Activated CD4-positive, alpha-beta T cell treated with anti-CD3 and anti-CD28 coated beads, Interleukin-2, amount 50 U/mL, for 24 hours (primary cell): Measurements from ENCODE around the gene NPRL2.

Experiments
- DNase-seq, 2 donors: peaks; one replicate each; pipeline ENCODE4 v3.0.0-alpha.2; 2020; ENCODE audit warnings: low read depth in 1 of 2, low spot score in 1 of 2

Gene NPRL2

GRCh38 chr3:50350527-50351322, at the start of gene NPRL2, which contains the start of gene CYB561D2:
NPRL2 (minus strand) TSS chr3:50350775; CDS start chr3:50350652, 123 bp downstream.
CYB561D2 (plus strand) TSS chr3:50350862; CDS start chr3:50351434, 572 bp downstream.
- DNase-seq = peak; percentile 98

GRCh38 chr3:50396502-50396901, 45.9 kb upstream of the NPRL2 start:
- no peak for DNase-seq

- DNase-seq = no peak
These were observed 44.7 kb upstream of the NPRL2 start for GRCh38 chr3:50395070-50395860.

DNA sequence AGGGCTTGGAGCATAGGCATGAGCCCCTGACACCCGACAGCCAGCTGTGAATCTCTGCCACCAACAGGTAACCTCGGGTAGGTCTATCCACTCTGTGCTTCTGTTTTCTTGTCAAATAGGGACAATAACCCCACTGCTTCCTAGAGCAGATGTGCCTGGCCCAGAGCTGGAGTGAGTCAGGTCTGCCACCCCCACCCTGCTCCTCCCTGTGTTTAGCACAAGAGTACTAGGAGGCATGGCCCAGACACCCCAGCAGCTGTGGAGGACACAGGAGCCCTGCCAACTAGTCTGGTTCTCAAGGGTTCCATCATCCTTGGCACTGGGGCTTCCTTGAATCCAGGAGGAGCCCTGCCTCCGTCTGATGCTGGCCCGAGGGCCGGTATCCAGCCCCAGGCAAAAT, 42.5 kb upstream of the NPRL2 start:
- DNase-seq = no peak

DNA sequence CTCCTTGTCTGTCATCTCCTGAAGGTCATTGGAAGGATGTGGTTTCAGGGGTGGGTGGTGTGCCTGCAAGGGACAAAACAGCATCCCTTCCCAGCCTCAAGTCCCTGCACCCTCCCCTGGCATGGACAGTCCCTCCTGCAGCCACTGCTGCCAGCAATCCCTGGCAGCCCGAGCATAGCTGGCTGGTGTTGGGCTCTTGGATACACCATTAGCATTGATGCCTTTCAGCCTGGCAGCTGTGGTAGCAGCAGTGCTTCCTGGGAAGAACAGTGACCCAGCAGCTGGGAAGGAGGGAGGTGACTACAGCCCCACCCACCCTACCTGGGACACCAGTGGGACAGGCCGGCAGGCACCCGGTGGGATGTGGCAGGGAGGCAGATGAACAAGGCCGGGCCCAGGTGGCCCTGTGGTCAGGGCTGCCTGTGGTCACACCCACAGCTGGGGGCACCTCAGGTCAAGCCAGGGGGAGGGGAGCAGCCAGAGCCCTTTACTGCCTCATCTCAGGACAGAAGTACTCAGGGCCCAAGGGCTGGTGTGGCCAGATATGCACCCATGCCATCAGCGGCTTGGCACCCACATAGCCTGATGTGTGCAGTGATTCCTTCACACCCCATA, 41.6 kb upstream of the NPRL2 start:
- no peak for DNase-seq

DNA sequence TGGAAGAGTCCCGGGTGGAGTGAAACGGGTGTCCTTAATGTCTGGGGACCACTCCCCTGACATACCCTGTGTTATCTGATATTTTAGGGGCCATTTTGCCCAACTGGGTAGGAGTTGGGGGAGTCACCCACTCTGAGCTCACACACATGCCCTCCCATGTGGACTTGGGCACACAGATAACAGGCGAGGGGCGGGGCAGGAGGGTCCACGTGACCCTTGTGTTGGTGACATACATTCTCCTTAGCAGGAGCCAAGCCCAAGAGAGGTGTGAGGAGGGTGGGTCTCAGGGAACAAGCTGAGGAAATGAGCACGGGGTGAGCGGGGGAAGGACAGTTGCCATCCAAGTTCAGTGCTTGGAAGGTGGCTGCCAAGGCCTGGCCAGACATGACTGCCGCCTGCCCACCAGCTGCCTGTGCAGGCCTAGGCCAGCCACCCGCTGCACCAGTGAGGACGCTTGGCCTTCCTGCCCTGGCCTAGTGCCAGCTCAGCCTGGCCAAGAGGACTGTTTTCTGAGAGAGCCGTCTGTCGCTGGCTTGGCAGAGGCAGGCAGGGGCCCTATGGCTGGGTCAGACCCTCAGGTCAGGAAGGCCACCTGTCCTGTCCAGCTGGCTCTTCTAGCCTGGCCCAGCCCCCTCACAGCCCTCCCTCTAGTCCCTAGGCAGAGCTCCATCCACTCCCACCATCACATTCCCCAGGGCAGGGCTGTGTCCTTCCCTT, 40.1 kb upstream of the NPRL2 start:
- DNase-seq = no peak

DNA sequence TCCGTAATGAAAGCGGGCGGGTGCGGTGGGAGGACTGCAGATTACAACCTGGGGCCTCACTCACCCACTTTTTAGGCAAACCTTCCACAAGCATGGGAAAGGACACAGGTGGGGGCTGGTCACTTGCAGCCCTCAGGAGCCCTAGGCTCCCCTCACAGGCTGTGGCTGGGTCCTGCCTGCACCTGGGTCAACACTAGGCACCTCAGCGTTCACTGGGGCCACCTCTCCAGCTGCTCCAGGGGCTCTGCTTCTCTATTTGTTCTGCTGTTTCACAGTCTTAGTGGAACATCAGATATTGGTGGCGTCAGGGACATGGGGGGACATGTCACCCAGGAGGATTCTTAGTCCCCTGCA, 38.8 kb upstream of the NPRL2 start:
- no peak for DNase-seq

DNA sequence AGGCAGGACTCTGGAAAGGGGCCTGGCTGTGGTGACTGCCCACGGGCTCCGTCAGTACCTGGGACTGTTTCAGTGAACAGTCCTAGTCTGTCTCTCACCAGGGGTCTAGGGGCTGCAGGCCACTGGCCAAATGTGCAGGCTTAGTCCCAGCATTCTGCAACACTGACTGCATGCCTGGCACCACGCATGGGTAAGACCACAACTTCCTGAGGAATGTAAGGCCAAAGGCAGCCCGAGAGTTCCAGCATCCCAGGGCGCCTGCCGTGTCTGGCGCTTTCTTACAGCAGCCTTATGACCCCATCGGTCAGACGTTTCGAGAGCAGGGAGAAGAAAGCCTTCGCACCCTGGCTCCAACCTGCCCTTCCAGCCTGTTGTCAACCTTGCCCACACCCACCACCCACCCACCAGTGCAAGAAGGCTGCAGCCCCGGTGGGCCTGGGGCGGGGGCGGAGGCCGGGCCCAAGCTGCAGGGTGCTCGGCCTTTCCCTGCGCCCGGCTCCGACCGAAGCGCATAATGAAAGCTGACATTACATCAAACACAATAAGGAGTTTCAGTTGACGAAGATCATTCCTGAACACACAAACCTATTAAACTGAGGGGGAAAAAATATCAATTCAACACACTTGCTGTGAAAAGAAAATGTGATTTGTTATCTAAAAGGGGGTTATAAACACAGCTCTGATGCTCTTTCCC, 38.3 kb upstream of the NPRL2 start:
- no peak for DNase-seq

- DNase-seq = no peak
These were observed 37.6 kb upstream of the NPRL2 start for GRCh38 chr3:50388016-50388719.

- no peak for DNase-seq
These were observed 35.2 kb upstream of the NPRL2 start for GRCh38 chr3:50385754-50386153.

DNA sequence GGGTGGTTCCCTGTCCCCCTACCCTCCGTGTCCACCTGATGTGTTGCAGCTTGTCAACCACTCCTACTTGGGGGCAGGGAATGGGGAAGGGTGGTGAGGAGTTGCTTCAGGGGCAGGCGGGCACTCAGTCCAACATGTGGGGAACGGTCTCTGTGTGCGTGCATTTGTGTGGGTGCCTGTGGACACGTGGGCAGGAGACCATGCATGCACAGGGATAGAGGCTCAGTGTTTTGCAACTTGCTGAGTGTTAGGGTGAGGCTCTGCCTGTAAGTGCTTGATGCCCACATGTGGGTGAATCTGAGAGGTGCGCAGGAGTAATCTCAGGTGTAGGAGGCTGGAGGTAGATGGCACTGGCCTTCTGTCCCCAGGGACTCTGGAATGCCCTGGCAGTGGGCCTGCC, 33.2 kb upstream of the NPRL2 start:
- DNase-seq = no peak

DNA sequence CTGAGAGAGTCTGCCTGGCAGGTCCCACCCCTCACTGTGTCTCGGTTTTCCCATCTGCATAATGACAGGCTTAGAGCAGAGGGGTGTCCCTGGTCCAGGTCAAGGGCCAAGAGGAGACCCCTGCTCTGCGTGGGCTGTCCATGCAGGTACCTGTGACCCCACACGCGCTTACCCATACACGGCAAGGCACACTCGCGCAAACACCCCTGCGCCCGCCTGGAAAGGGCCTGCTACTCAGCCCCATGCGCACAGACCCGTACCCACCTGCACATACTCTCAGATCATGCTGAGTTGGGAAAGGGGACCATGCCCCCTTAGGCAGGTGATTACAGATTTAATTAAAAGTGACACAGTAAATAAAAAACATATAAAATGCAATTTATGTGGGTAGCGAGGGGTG, 32.1 kb upstream of the NPRL2 start:
- DNase-seq = no peak

DNA sequence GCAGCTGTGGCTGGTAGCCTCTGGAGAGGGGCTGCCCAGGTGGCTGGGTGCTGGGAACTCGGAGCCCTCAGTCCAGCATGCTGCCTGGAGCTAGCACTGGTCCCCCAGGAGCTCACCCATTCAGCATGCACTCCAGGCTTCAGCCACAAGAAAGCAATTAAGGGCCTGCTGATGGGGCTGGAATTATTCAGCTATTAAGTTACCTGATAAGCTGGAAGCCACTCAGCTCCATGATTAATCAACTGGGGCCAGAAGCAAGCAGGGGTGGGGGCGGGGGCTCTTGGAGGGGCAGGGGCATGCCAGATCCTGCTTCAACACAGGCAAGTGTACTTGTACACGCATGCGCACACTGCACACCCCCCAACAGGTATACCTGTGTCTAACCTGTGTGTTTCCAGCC, 30.8 kb upstream of the NPRL2 start:
- DNase-seq = no peak

DNA sequence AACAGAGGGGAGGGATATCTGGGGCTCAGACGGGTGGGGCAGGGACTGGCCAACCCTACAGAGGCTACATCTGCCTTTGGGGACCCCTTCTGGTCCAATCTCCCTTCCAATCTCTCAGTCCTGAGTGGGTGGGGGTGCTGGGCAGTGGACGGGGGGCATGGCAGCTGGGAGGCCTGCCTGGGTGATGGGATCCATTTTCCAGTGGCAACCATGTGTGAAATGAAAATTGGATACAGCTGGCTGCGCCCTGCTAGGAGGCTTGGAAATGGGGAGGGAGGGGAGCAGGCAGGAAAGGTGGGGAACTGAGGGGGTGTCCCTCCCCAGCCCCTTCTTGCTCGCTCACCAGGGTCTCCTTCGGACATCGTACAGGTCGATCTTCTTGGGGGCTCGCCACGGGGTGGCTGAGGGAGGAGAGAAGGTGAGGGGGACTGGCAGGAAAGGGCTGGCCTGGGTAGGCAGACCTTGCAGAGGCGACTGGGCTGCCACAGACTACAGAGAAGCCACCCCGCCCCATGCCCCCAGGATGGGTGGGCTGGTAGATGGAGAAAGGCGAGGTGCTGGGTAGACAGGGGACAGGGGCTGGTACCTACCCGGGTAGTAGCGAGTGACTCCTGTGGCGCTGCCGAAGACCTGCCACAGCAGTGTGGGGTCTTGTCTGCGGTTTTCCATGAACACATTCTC, 30.0 kb upstream of the NPRL2 start:
- no peak for DNase-seq

- no peak for DNase-seq
These were observed 28.2 kb upstream of the NPRL2 start for GRCh38 chr3:50378757-50379156.

GRCh38 chr3:50378024-50378423, 27.4 kb upstream of the NPRL2 start:
- no peak for DNase-seq

GRCh38 chr3:50375258-50375931, 24.8 kb upstream of the NPRL2 start:
- DNase-seq = no peak

DNA sequence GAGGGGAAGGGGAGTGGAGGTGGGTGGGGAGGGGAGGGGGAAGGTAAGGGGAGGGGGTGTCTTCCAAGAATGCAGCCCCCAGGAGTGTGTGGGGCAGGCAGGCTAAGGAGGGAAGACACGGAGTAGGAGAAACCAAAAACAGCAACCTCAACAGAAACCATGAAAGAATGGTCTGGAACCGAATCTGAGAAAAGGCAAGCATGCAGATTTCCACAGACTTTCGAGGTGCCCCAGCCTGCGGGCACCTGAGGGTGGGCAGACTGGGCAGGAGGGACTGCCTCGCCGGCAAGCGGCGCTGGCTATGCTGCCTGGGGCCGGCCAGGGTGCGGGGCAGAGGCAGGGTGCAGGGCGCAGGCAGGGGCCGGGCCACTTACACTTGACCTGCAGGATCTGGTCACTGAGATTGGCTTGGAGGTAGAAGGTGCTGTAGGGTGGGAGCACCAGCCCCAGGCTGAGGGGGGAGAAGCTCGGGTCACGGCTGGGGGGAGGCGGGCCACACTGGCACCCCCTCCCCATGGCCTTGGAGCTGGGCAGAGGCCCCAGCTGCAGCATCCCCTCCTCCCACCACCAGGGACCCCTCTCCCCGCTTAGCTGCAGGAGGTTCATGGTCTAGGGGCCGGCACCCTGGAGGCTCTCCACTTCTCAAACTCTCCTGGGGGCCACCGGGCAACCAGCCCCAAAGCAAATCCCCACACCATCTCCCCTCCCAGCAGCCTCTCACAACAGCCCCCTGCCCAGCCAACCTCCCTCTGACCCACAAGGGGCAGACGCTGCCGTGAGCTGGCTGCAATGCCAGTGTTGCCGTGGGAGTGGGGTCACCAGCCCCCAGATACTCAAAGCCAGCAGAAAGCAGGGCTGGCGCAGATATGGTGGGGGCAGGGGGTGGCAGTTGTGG, 24.0 kb upstream of the NPRL2 start:
- DNase-seq = no peak
